ENCODE measurements around the gene MMP13. TPM values are rescaled to one million over a fixed set of nuclear protein-coding genes. Genes with fewer than 3 reads are reported as not detected.

MMP13 gene
- polyA plus RNA-seq, 1 donor (not counting 4 experiments of a cell fraction or from before 2014, with no cell fraction given), result 0.05 TPM

DNA sequence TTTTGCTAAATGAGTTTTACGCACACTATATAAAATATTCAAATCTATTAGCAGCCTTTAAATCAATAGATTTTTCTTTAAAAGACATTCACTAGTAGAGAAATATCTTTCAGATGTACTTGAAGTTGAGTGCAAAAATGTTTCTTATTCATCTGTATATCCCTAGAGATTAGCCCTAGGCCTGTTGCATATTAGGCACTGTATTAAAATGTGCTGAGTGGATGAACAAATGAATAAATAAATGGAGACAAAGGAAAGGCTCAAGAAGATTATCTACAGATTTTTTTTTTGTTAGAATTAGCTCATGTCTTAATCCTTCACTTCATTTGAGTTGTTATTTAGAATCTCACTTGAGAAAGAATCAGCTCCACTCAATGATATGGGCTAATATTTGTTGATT, 12.0 kb upstream of the MMP13 start:
- Histone ChIP-seq H3K9me3 (ENCODE audit: control insufficient read depth, low read depth, low read length) (no peaks in the 10 kb centered on the region), H2AFZ (ENCODE audit: control insufficient read depth, low read length) (no peak overlapping the region), H3K27ac (ENCODE audit: control insufficient read depth, insufficient read depth, low read length) (no peak overlapping the region), H3K36me3 (ENCODE audit: control insufficient read depth in 2 of 2, extremely low read depth in 1 of 2, insufficient read depth in 2 of 2, low read length in 2 of 2) (no peaks in the 10 kb centered on the region), H3K79me2 (ENCODE audit: control insufficient read depth, insufficient read depth, low read length) (no peaks in the 10 kb centered on the region), H3K4me3 (ENCODE audit: control insufficient read depth in 2 of 3, extremely low read depth in 1 of 3, insufficient read depth in 2 of 3, low read depth in 1 of 3, low read length in 3 of 3) (no peak overlapping the region), H3K9me1 (ENCODE audit: control insufficient read depth, extremely low read depth, insufficient read depth, low read length) (no peaks in the 10 kb centered on the region), H3K4me1 (ENCODE audit: control insufficient read depth, extremely low read depth, insufficient read depth, low read length) (no peaks in the 10 kb centered on the region), H3K27me3 (ENCODE audit: control insufficient read depth, extremely low read depth, insufficient read depth, low read length) (no peaks in the 10 kb centered on the region), H4K20me1 (ENCODE audit: control insufficient read depth, extremely low read depth, insufficient read depth, low read length) (no peaks in the 10 kb centered on the region), H3K4me2 (ENCODE audit: control insufficient read depth, extremely low read depth, insufficient read depth, low read depth, low read length) (no peak overlapping the region), H3K9ac (ENCODE audit: control insufficient read depth, extremely low read depth, insufficient read depth, low read length) (no peak overlapping the region)
- TF ChIP-seq, protein P1, sequence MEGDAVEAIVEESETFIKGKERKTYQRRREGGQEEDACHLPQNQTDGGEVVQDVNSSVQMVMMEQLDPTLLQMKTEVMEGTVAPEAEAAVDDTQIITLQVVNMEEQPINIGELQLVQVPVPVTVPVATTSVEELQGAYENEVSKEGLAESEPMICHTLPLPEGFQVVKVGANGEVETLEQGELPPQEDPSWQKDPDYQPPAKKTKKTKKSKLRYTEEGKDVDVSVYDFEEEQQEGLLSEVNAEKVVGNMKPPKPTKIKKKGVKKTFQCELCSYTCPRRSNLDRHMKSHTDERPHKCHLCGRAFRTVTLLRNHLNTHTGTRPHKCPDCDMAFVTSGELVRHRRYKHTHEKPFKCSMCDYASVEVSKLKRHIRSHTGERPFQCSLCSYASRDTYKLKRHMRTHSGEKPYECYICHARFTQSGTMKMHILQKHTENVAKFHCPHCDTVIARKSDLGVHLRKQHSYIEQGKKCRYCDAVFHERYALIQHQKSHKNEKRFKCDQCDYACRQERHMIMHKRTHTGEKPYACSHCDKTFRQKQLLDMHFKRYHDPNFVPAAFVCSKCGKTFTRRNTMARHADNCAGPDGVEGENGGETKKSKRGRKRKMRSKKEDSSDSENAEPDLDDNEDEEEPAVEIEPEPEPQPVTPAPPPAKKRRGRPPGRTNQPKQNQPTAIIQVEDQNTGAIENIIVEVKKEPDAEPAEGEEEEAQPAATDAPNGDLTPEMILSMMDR (optimal IDR thresholded peaks at IDR 0.05 in 1 of 3, IDR thresholded peaks at IDR 0.05 in 1 of 3, conservative IDR thresholded peaks at IDR 0.05 in 1 of 3; ENCODE audit: extremely low read depth in 1 of 3, insufficient read depth in 2 of 3, low read length in 3 of 3), result no peak
- no peak for TF ChIP-seq EZH2 (IDR thresholded peaks at IDR 0.05; ENCODE audit: low read length)
- FAIRE-seq (no peak), DNase-seq (ENCODE audit: low read depth, low spot score) (no peak)
- dilution Hi-C loops (cut with MboI; ENCODE audit: extremely low pct_ligation_motif_present, low sequenced_read_pairs), result no loop called here

GRCh38 chr11:102966011-102966410, 10.5 kb upstream of the MMP13 start:
- Histone ChIP-seq H3K9ac (ENCODE audit: control insufficient read depth, extremely low read depth, insufficient read depth, low read length) (no peak overlapping the region), H3K79me2 (ENCODE audit: control insufficient read depth, insufficient read depth, low read length) (no peaks in the 10 kb centered on the region), H3K27ac (ENCODE audit: control insufficient read depth, insufficient read depth, low read length) (no peak overlapping the region), H3K9me3 (ENCODE audit: control insufficient read depth, low read depth, low read length) (no peaks in the 10 kb centered on the region), H2AFZ (ENCODE audit: control insufficient read depth, low read length) (no peak overlapping the region), H3K4me2 (ENCODE audit: control insufficient read depth, extremely low read depth, insufficient read depth, low read depth, low read length) (no peak overlapping the region), H3K9me1 (ENCODE audit: control insufficient read depth, extremely low read depth, insufficient read depth, low read length) (no peaks in the 10 kb centered on the region), H3K36me3 (ENCODE audit: control insufficient read depth in 2 of 2, extremely low read depth in 1 of 2, insufficient read depth in 2 of 2, low read length in 2 of 2) (no peaks in the 10 kb centered on the region), H3K27me3 (ENCODE audit: control insufficient read depth, extremely low read depth, insufficient read depth, low read length) (no peaks in the 10 kb centered on the region), H3K4me3 (ENCODE audit: control insufficient read depth in 2 of 3, extremely low read depth in 1 of 3, insufficient read depth in 2 of 3, low read depth in 1 of 3, low read length in 3 of 3) (no peak overlapping the region), H4K20me1 (ENCODE audit: control insufficient read depth, extremely low read depth, insufficient read depth, low read length) (no peaks in the 10 kb centered on the region), H3K4me1 (ENCODE audit: control insufficient read depth, extremely low read depth, insufficient read depth, low read length) (no peaks in the 10 kb centered on the region)
- dilution Hi-C loops (cut with MboI; ENCODE audit: extremely low pct_ligation_motif_present, low sequenced_read_pairs), result no loop called here
- FAIRE-seq (no peak), DNase-seq (ENCODE audit: low read depth, low spot score) (no peak)
- TF ChIP-seq, protein P1 (optimal IDR thresholded peaks at IDR 0.05 in 1 of 3, IDR thresholded peaks at IDR 0.05 in 1 of 3, conservative IDR thresholded peaks at IDR 0.05 in 1 of 3; ENCODE audit: extremely low read depth in 1 of 3, insufficient read depth in 2 of 3, low read length in 3 of 3), result no peak
- TF ChIP-seq EZH2 (IDR thresholded peaks at IDR 0.05; ENCODE audit: low read length), result no peak

Measured in keratinocyte (primary cell).